HG03175 (cell line): ENCODE data around the gene FEM1C.

Experiments
- ATAC-seq: cut with Tn5 transposase; IDR thresholded peaks from one replicate; pipeline ENCODE4 v1.9.1; 2021; ENCODE audit warnings: mild to moderate bottlenecking, moderate library complexity; ENCODE audit not compliant: unreplicated experiment

FEM1C gene

GRCh38 chr5:115522832-115523403 is 21.7 kb downstream of the FEM1C start:
- ATAC-seq = no peak

- no peak for ATAC-seq
Observed at GRCh38 chr5:115520191-115520590, 24.4 kb downstream of the FEM1C start.

GRCh38 chr5:115516372-115516771 is 28.2 kb downstream of the FEM1C start:
- ATAC-seq = no peak

- no peak for ATAC-seq
Observed at GRCh38 chr5:115514220-115514619, 30.4 kb downstream of the FEM1C start.

- ATAC-seq = no peak
Observed at GRCh38 chr5:115511632-115512031, 32.9 kb downstream of the FEM1C start.

- ATAC-seq = no peak
Observed at GRCh38 chr5:115510145-115510645, 34.4 kb downstream of the FEM1C start.

GRCh38 chr5:115509547-115509946 is 35.0 kb downstream of the FEM1C start:
- ATAC-seq = no peak

- no peak for ATAC-seq
Observed at GRCh38 chr5:115507681-115508080, 36.9 kb downstream of the FEM1C start.

- ATAC-seq = no peak
Observed at GRCh38 chr5:115503420-115503819, 41.2 kb downstream of the FEM1C start.

- ATAC-seq = no peak
Observed at GRCh38 chr5:115501464-115502210, 42.9 kb downstream of the FEM1C start.

GRCh38 chr5:115500225-115500624 is 44.4 kb downstream of the FEM1C start:
- no peak for ATAC-seq

- ATAC-seq = no peak
Observed at GRCh38 chr5:115496936-115497576, 47.5 kb downstream of the FEM1C start.

- ATAC-seq = peak; percentile 52
Observed at GRCh38 chr5:115494570-115495289, 49.8 kb downstream of the FEM1C start.

- ATAC-seq = no peak
Observed at GRCh38 chr5:115490596-115490995, 54.0 kb downstream of the FEM1C start.

GRCh38 chr5:115489733-115490132 is 54.8 kb downstream of the FEM1C start:
- ATAC-seq = no peak

- ATAC-seq = no peak
Observed at GRCh38 chr5:115487756-115488155, 56.8 kb downstream of the FEM1C start.

- no peak for ATAC-seq
Observed at GRCh38 chr5:115487168-115487567, 57.4 kb downstream of the FEM1C start.

GRCh38 chr5:115486728-115487127 is 57.8 kb downstream of the FEM1C start:
- no peak for ATAC-seq

GRCh38 chr5:115484368-115484767 is 60.2 kb downstream of the FEM1C start:
- ATAC-seq = no peak

GRCh38 chr5:115480900-115481299 is 63.7 kb downstream of the FEM1C start:
- ATAC-seq = no peak

- ATAC-seq = peak; percentile 49
Observed at GRCh38 chr5:115480271-115480670, 64.3 kb downstream of the FEM1C start.
